IMR-90 (cell line): ENCODE results near the gene KRTAP4-8. TPM values are rescaled to one million over a fixed set of nuclear protein-coding genes. Genes with fewer than 3 reads are reported as not detected.

Experiments used
- ATAC-seq: fragments of 200-7000 bp; cut with Tn5 transposase; 2 replicates; pipeline ENCODE4 v1.9.1; 2020; ENCODE audit warnings: low read depth, mild to moderate bottlenecking, moderate library complexity
- BruUV-seq: library from RNA; stranded (reverse); fragments of 400-500 nt; replicated peaks from 2 replicates; lab custom pipeline; 2021; lab: Mats Ljungman, UMichigan
- CTCF ChIA-PET: fragments of 300-600 bp; formaldehyde crosslinking; extraction: SDS; loops from one replicate; lab custom pipeline; 2021; ENCODE audit warnings: antibody characterized with exemption; lab: Yijun Ruan, JAX
- POLR2A ChIA-PET: fragments of 300-600 bp; sonication (Branson Sonifier 250); formaldehyde crosslinking; loops from one replicate; lab custom pipeline; 2022; ENCODE audit warnings: antibody characterized with exemption; ENCODE audit not compliant: unreplicated experiment; lab: Charles Lee
- DNase-seq: peaks from one replicate; pipeline ENCODE4 v3.0.0; 2013
- H2AFZ ChIP-seq: replicated peaks from 2 replicates; pipeline ENCODE3; 2013; ENCODE audit warnings: low read length, mild to moderate bottlenecking; ENCODE audit not compliant: poor library complexity
- H2AK5ac ChIP-seq: 2 replicates; pipeline ENCODE4 v1.6.1; 2013; ENCODE audit warnings: low read depth, low read length, inconsistent platforms
- H2AK9ac ChIP-seq: replicated peaks from 2 replicates; pipeline ENCODE3; 2013; ENCODE audit warnings: mild to moderate bottlenecking, low read depth, low read length, moderate library complexity; ENCODE audit not compliant: poor library complexity
- H2BK120ac ChIP-seq: 2 replicates; pipeline ENCODE4 v1.6.1; 2013; ENCODE audit warnings: low read depth, low read length, inconsistent platforms
- H2BK15ac ChIP-seq: 3 replicates; pipeline ENCODE4 v1.6.1; 2013; ENCODE audit warnings: low read depth, low read length, inconsistent platforms
- H2BK20ac ChIP-seq: 2 replicates; pipeline ENCODE4 v1.6.1; 2013; ENCODE audit warnings: low read depth, mild to moderate bottlenecking, inconsistent platforms, low read length, moderate library complexity
- H2BK5ac ChIP-seq: 2 replicates; pipeline ENCODE4 v1.6.1; 2013; ENCODE audit warnings: mild to moderate bottlenecking, low read depth, low read length, inconsistent platforms; ENCODE audit not compliant: poor library complexity, severe bottlenecking
- H3K14ac ChIP-seq: replicated peaks from 2 replicates; pipeline ENCODE4 v1.6.1; 2013; ENCODE audit warnings: low read depth, low read length, inconsistent platforms
- H3K18ac ChIP-seq: 2 replicates; pipeline ENCODE4 v1.6.1; 2013; ENCODE audit warnings: low read depth, low read length, control low read depth
- H3K23ac ChIP-seq: 2 replicates; pipeline ENCODE4 v1.6.1; 2013; ENCODE audit warnings: low read depth, low read length, inconsistent platforms
- H3K27ac ChIP-seq: 2 replicates; pipeline ENCODE4 v1.5.1; 2013; ENCODE audit warnings: mild to moderate bottlenecking, control low read depth, low read length; ENCODE audit not compliant: insufficient read depth
- H3K27me3 ChIP-seq: 2 replicates; pipeline ENCODE4 v1.6.1; 2013; ENCODE audit warnings: low read length; ENCODE audit not compliant: control insufficient read depth, insufficient read depth
- H3K36me3 ChIP-seq: 2 replicates; pipeline ENCODE4 v1.6.1; 2013; ENCODE audit warnings: low read length, mixed read lengths; ENCODE audit not compliant: control insufficient read depth, insufficient read depth
- H3K4ac ChIP-seq: 2 replicates; pipeline ENCODE4 v1.6.1; 2013; ENCODE audit warnings: low read depth, low read length, inconsistent platforms
- H3K4me1 ChIP-seq: 2 replicates; pipeline ENCODE4 v1.6.1; 2013; ENCODE audit warnings: low read length, mixed read lengths; ENCODE audit not compliant: control insufficient read depth, insufficient read depth
- H3K4me2 ChIP-seq: 2 replicates; pipeline ENCODE4 v1.6.1; 2013; ENCODE audit warnings: low read depth, mild to moderate bottlenecking, control low read depth, low read length, moderate library complexity
- H3K4me3 ChIP-seq: 2 replicates; pipeline ENCODE4 v1.5.1; 2013; ENCODE audit warnings: low read depth, mild to moderate bottlenecking, control low read depth, low read length, moderate library complexity; ENCODE audit not compliant: insufficient read depth
- H3K56ac ChIP-seq: 2 replicates; pipeline ENCODE4 v1.6.1; 2013; ENCODE audit warnings: low read length, inconsistent platforms; ENCODE audit not compliant: insufficient read depth; ENCODE audit errors: extremely low read depth
- H3K79me1 ChIP-seq, 2 experiments: 2 replicates each; pipeline ENCODE4 v1.6.1; 2013; ENCODE audit warnings: low read length in 2 of 2, inconsistent platforms in 1 of 2, low read depth in 1 of 2
- H3K9ac ChIP-seq: 2 replicates; pipeline ENCODE4 v1.6.1; 2013; ENCODE audit warnings: low read depth, low read length, control low read depth
- H3K9me1 ChIP-seq: 2 replicates; pipeline ENCODE4 v1.6.1; 2013; ENCODE audit warnings: low read length, inconsistent platforms; ENCODE audit not compliant: insufficient read depth
- H3K9me3 ChIP-seq: 2 replicates; pipeline ENCODE4 v1.6.1; 2013; ENCODE audit warnings: low read length; ENCODE audit not compliant: control insufficient read depth, insufficient read depth
- H4K20me1 ChIP-seq: 2 replicates; pipeline ENCODE4 v1.6.1; 2013; ENCODE audit warnings: low read length, inconsistent platforms; ENCODE audit not compliant: insufficient read depth
- H4K5ac ChIP-seq: 2 replicates; pipeline ENCODE4 v1.6.1; 2013; ENCODE audit warnings: mild to moderate bottlenecking, low read depth, low read length, control low read depth
- H4K8ac ChIP-seq, 2 experiments: 2 replicates each; pipeline ENCODE4 v1.6.1; 2013; ENCODE audit warnings: low read depth in 2 of 2, low read length in 2 of 2, control low read depth in 1 of 2, inconsistent platforms in 1 of 2
- H4K91ac ChIP-seq: 2 replicates; pipeline ENCODE4 v1.6.1; 2013; ENCODE audit warnings: low read depth, low read length, inconsistent platforms; ENCODE audit not compliant: insufficient read depth
- CHD1 ChIP-seq: IDR thresholded peaks from 2 replicates; pipeline ENCODE4 v1.6.1; 2012; ENCODE audit warnings: low read depth, low read length, improper control_type of control experiment
- FOS ChIP-seq: fragments of 150-350 bp; IDR thresholded peaks from 2 replicates; pipeline ENCODE4 v1.6.1; 2016; ENCODE audit warnings: low read depth, low read length
- MAFK ChIP-seq: IDR thresholded peaks from 2 replicates; pipeline ENCODE4 v1.6.1; 2012; ENCODE audit warnings: low read depth, low read length, improper control_type of control experiment
- RFX5 ChIP-seq: IDR thresholded peaks from 2 replicates; pipeline ENCODE4 v1.8.0; 2012; ENCODE audit warnings: low read depth, mild to moderate bottlenecking, low read length, moderate library complexity
- WGBS, 2 experiments: methylation state at CpG; one replicate each; pipeline versions ENCODE4 v1.1.5 to v1.1.7; 2013; ENCODE audit warnings: missing lambda C conversion rate in 2 of 2; ENCODE audit not compliant: insufficient read length in 1 of 2; ENCODE audit errors: extremely low coverage in 2 of 2; 5-methylcytosine and 5-hydroxymethylcytosine counted together
- dilution Hi-C: fragments of 300-500 bp; cut with HindIII; formaldehyde crosslinking; loops from one replicate; pipeline ENCODE4 v1.14.3; 2018; ENCODE audit warnings: low sequenced_read_pairs; ENCODE audit not compliant: unreplicated experiment
- in situ Hi-C: fragments of 300-500 bp; cut with MboI; formaldehyde crosslinking; loops from 3 replicates; pipeline ENCODE4 v1.14.3; 2019; ENCODE audit warnings: low sequenced_read_pairs, inconsistent platforms, mixed read lengths
- intact Hi-C: fragments of 100-400 bp; cut with micrococcal nuclease; formaldehyde crosslinking; loops from 2 replicates; pipeline ENCODE4 v1.10.0; 2022
- polyA plus RNA-seq, 3 experiments: library from polyadenylated mRNA; depleted of rRNA; stranded (reverse); fragments of >200 nt; gene quantifications; 2 replicates each; pipeline ENCODE4 v1.2.3, GENCODE V29; 2012; ENCODE audit warnings: low replicate concordance in 1 of 3
- total RNA-seq: library from RNA; depleted of rRNA; stranded (reverse); fragments of >200 nt; gene quantifications from 2 replicates; pipeline ENCODE4 v1.2.3, GENCODE V29; 2012

Gene KRTAP4-8
- total and polyA plus RNA-seq, 2 of the 4 experiments (the other 2 are of a cell fraction) = not detected

- peak overlapping the region; percentile 96; the same call in 1 of the 2 replicates for H3K18ac ChIP-seq
- H2BK5ac ChIP-seq = peak overlapping the region; percentile 94
- in situ Hi-C loops = no loop called here
- H3K9me1 ChIP-seq = peaks cover 4% of the 10 kb centered on the region
- no peak overlapping the region for H3K4me3 ChIP-seq
- H2AK9ac ChIP-seq = no peak overlapping the region
- H4K91ac ChIP-seq = peak overlapping the region; percentile 52
- H2BK120ac ChIP-seq = peak overlapping the region; percentile 96
- H4K20me1 ChIP-seq = no peaks in the 10 kb centered on the region
- peak overlapping the region; percentile 5; the same call in 1 of the 2 replicates for H3K4ac ChIP-seq
- ATAC-seq (peak; percentile 21), DNase-seq (peak; percentile 34)
- H3K9me3 ChIP-seq = no peaks in the 10 kb centered on the region
- peak overlapping the region; percentile 38; the same call in 1 of the 2 replicates for H3K23ac ChIP-seq
- peak overlapping the region; percentile 90; the same call in 1 of the 2 replicates for H3K14ac ChIP-seq
- peak overlapping the region; percentile 42 to 79; a peak in 2 of 4 replicates for H4K8ac ChIP-seq
- no peaks in the 10 kb centered on the region for H3K79me1 ChIP-seq
- H3K4me1 ChIP-seq = 0 out of 2 replicates have a peak, but pooled peaks cover 2% of the 10 kb centered on the region
- no peaks in the 10 kb centered on the region for H3K27me3 ChIP-seq
- TF ChIP-seq FOS (no peak), MAFK (peak; percentile 23; the same call in 1 of the 2 replicates), RFX5 (no peak), CHD1 (no peak)
- ChIA-PET POLR2A (no interaction called here), CTCF (interaction anchor here (0.7 kb wide), 1 partner anchor 218 kb away, joined by 3 read pairs; no protein-coding TSS in a partner anchor)
- dilution Hi-C loops = no loop called here
- BruUV-seq = no TSS peak
- intact Hi-C loops = no loop called here
- H3K4me2 ChIP-seq = no peak overlapping the region
- no CpG with 5 or more reads among the region's 1 CpG for WGBS, 2 experiments
- H2AK5ac ChIP-seq = no peak overlapping the region
- H2BK15ac ChIP-seq = no peak overlapping the region; the same call in 2 of the 3 replicates
- H3K9ac ChIP-seq = no peak overlapping the region
- H3K36me3 ChIP-seq = no peaks in the 10 kb centered on the region
- no peak overlapping the region for H3K27ac ChIP-seq
- peak overlapping the region; percentile 72 for H2BK20ac ChIP-seq
- H4K5ac ChIP-seq = peak overlapping the region; percentile 30; the same call in 1 of the 2 replicates
- H3K56ac ChIP-seq = peak overlapping the region; percentile 38; the same call in 1 of the 2 replicates
- no peak overlapping the region for H2AFZ ChIP-seq
Observed at GRCh38 chr17:41103896-41104295, 6.0 kb upstream of the KRTAP4-8 start.
